HG03469 (cell line): Measurements from ENCODE around the gene TUBGCP5.
"Not testable (repeated sequence)": the region's sequence is repeated elsewhere in the genome, so short reads cannot be mapped to it uniquely, and the experiment has no call there.

Experiments used
- ATAC-seq: cut with Tn5 transposase; IDR thresholded peaks from one replicate; pipeline ENCODE4 v1.9.1; 2021; ENCODE audit warnings: mild to moderate bottlenecking, moderate library complexity, moderate number of reproducible peaks; ENCODE audit not compliant: unreplicated experiment

The TUBGCP5 gene

DNA sequence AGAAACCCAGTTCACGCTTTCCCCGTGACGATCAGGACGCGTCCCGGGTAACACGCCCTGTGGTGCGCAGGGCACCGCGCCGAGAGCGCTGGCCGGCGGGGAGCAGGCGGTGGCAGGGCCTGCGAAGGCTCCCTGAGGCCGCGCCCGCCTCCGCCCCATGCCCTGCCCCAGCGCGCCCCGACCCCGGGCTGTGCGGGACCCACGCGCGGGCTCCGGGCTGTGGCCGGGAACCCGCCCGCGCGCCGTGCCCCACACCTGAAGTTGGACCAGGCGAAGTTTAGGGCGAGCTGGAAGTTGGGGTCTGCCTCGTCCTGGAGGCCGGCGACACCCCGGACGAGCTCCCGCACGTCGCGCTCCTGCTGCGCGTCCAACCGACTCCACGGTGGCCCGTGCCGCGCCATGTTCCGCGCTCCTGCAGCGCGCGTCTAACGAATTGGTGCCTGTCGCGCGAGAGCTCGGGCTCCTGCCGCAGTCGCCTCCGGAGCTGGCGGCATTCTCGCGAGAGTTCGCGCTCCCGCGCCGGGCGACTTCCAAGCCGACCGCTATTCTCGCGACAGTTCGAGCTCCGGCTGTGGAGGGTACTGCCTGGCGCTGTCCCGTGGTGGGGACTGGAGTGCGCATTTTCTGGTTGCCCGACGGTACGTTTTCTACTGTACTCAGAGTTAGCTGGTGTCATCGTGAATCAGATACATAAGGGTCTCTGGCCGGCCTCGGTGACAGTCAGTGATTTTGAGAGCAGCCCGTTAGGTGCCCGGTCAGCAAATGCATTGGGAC lies at the start of gene TUBGCP5:
Gene TUBGCP5, minus strand, starts transcription at position 427 of the 774 bp plus-strand sequence. Its CDS starts 26 bp downstream, at position 401.
- ATAC-seq = peak; percentile 88

GRCh38 chr15:23083115-23083514 lies 43.7 kb upstream of the TUBGCP5 start:
- no peak for ATAC-seq

GRCh38 chr15:23081996-23082737 lies 42.8 kb upstream of the TUBGCP5 start:
- ATAC-seq = not testable (repeated sequence)

DNA sequence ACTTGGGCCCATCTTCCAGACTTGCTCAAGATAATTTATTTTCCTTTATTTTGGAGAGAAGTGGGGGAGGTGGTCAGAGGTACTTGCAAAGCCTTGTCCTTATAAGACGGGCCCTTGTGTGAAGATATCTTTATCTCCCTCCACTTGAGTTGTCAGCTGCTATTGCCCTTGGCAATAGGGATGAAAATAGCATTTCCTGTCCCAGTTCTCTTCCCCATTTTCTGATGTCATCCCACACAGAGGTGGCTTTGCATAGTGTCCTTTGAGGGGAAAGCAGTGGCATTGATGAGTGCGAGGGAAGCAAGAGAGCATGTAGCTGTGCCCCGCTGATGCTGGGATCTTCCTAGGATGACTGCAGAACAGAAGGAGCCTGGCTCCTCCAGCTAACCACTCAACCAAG lies 41.9 kb upstream of the TUBGCP5 start:
- no peak for ATAC-seq

GRCh38 chr15:23079766-23080165 lies 40.4 kb upstream of the TUBGCP5 start:
- ATAC-seq = no peak

DNA sequence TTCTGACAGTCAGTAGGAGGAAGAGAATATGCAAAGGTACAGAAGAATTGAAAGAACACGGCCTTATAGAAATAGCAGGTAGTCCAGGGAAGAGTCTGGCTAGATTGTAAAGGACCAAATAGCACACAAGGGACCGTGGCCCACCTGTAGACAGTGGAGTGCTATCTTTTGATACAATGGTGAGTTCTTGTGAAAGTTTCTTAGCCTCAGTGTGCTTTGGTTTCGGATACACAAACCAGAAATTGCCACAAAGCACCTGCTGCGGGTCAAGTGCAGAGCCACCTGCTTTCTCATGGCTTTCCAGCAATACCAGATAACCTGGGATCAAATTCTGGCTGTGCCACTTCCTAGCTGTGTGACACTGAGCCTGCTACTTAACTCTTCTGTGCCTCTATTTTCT lies 36.6 kb upstream of the TUBGCP5 start:
- no peak for ATAC-seq

DNA sequence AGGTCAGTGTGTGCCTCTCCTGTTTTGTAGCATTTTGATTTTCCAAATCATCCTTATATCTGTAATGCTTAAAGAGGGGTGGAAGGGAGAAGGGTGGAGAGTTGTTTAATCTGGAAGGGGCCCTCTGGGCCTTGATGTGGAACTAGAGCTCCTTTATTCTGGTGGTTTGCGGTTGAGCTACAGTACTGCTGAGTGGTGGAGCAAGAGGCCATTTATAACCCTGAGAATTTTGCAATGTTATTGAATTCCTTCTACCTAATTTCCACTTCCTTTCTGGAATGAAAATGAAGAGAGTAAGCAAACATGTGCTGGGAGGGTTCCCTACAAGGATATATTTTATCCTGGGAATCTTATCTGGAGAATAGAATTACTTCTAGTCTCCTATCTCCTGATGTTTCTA lies 35.3 kb upstream of the TUBGCP5 start:
- ATAC-seq = no peak

DNA sequence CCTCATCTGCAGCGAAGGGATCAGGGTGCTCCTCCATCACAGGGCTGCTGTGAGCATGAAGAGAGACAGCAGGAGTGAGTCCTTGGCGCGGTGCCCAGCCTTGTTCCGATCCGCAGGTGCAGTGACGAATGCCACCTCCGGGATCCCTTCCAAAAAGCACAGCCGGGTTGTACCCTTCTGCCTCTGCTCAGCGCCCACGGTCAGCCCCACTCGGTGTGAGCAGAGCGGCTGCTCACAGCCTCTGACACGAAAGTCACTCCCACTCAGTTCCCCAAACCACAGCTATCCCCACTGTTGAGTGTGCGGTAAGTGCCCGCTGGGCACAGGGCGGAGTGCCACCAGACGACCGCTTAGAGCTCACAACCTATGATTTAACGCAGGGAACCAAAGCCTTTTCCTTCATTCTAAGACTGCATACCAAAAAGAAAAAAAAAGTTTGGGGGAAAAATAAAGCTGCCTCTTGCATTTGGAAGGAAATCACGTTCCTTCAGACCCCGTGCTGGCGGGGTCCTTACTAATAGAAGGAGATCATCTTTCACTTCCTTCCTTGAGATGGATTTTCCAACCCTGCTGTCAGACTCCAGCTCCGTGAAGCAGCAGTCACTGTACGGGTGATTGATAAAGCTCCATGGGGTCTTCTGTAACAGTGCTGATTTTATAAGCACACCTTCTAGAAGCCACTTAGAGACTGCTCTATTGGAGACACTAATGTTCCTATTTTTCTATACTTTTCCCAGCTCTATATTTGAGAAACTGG lies 34.7 kb upstream of the TUBGCP5 start:
- no peak for ATAC-seq

DNA sequence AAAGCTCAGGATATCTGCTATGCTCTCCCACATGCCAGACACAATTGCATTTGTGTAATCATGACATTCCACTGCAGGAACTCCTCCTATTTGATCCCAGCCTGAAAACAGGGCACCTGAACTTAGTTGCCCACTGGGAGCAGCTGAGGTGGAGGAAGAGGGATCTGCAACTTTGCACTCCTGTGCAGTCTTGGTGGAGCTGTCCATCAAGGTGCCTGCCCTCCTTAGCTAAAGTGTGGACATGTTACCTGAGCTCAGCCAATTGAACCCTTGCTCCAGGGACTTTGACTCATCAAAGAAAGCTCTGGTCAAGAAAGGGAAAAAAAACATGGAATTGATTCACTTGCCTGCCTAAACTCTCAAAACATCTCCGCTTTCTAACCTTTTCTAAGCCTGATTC lies 33.3 kb upstream of the TUBGCP5 start:
- ATAC-seq = no peak

DNA sequence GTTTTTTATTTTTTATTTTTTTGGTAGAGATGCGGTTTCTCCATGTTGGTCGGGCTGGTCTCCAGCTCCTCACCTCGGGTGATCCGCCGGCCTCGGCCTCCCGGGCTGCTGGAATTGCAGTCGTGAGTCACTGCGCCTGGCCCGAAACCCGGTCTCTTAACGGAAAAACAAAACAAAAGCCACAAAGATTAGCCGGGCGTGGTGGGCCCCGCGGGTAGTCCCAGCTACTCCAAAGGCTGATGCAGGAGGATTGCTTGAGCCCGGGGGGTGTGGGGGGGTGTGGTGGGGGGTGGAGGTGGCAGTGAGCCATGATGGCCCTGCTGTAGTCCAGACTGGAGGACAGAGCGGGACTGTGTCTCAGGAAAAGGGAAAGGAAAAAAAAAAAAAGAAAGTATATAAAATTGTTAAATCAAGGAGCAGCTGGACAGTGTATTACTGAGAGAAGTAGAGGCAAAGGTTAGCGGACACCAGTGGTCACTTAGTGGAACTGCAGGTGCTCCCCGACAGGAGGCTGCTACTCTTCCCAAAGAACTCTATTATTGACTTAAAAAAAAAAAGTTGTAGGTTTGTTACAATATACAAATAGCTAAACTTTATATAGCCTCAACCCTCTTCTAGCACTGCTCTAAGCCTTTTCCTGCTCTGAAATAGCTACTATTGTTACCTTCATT lies 30.3 kb upstream of the TUBGCP5 start:
- no peak for ATAC-seq

DNA sequence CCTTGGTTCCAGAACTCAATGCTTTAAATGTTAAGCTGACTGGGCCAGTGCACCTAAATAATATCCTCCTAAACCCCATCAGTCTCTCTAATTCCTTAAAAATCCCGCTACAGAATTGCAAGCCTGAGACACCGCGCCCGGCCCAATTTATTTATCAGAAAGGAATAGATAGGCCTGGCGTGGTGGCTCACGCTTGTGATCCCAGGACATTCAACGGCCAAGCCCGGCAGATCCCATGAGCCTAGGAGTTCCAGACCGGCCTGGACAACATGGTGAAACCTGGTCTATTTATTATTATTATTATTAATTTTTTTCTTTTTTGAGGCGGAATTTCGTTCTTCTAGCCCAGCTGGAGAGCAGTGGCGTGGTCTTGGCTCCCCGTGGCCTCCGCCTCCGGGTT lies 28.0 kb upstream of the TUBGCP5 start:
- ATAC-seq = no peak

- no peak for ATAC-seq
Measured at GRCh38 chr15:23065836-23066235, 26.5 kb upstream of the TUBGCP5 start.

DNA sequence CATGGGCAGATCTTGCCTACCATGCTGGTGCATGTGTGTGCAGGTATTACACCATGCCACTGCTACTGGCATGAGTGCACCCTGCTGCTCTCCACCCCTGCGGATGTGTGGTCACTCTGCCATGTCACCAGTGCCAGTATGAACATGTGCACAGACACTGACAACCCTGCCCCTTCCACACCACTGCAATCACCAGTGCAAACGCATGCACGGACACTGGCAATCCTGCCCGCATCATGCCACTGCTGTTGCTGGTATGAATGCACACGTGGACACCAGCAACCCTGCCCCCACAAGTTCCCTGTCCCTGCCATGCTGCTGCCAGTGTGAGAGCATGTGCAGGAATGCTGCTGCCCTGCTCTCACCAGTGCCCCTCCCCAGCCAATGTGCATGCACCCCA lies 24.8 kb upstream of the TUBGCP5 start:
- ATAC-seq = no peak

DNA sequence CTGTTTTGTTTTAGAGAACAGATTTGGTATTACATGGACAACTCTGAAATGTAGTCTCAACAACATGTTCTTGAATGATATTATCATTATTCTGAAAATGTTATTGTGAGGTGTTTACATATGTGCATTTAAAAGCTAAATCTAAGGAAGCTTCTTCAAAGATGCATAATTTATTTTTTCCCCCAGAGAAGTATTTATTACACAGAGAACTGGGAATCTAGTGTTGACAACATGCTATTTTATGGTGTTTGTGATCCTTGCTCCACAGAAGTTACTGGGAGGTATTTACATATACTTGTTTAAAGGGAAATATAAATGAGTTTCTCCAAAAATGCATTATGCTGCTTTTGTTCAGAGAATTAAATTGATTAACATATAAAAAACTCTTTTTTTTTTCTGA lies 18.3 kb upstream of the TUBGCP5 start:
- ATAC-seq = no peak

- no peak for ATAC-seq
Measured at GRCh38 chr15:23055316-23055715, 15.9 kb upstream of the TUBGCP5 start.

DNA sequence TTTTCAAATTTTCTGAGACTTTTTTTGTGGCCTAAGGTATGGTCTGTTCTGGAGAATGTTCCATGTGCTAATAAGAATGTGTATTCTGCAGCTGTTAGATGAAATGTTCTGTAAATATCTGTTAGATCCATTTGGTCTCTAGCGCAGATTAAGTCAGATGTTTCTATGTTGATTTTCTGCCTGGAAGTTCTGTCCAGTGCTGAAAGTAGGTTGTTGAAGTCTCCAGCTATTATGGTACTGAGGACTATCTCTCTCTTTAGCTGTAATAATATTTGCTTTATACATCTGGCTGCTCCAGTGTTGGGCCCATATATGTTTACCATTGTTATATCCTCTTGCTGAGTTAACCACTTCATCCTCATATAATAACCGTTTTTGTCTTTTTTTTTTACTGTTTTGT lies 13.2 kb upstream of the TUBGCP5 start:
- no peak for ATAC-seq

DNA sequence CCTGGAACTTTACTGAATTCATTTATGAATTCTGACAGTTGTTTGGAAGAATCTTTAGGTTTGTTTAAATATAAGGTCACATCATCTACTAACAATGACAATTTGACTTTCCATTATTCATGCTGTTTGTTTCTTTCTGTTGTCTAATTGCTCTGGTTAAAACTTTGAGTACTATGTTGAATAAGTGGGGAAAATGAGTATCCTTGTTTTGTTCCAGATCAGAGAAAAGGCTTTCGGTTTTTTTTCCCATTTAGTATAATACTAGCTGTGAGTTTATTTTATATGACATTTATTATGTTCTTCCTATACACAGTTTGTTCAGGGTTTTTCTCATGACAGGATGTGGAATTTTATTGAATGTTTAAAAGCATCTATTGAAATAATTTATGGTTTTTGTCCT lies 11.3 kb upstream of the TUBGCP5 start:
- no peak for ATAC-seq

DNA sequence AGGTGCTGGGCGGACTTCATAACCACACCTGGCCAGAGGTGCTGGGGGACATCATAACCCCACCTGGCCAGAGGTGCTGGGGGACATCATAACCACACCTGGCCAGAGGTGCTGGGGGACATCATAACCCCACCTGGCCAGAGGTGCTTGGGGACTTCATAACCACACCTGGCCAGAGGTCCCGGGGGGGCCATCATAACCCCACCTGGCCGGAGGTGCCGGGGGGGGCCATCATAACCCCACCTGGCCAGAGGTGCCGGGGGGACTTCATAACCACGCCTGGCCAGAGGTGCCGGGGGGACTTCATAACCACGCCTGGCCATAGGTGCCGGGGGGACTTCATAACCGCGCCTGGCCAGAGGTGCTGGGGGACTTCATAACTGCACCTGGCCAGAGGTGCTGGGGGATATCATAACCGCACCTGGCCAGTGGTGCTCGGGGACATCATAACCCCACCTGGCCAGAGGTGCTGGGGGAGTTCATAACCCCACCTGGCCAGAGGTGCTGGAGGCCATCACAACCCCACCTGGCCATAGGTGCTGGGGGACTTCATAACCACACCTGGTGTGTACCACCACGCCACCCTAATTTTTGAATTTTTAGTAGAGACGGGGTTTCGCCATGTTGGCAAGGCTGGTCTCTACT lies 10.7 kb upstream of the TUBGCP5 start:
- ATAC-seq = no peak

DNA sequence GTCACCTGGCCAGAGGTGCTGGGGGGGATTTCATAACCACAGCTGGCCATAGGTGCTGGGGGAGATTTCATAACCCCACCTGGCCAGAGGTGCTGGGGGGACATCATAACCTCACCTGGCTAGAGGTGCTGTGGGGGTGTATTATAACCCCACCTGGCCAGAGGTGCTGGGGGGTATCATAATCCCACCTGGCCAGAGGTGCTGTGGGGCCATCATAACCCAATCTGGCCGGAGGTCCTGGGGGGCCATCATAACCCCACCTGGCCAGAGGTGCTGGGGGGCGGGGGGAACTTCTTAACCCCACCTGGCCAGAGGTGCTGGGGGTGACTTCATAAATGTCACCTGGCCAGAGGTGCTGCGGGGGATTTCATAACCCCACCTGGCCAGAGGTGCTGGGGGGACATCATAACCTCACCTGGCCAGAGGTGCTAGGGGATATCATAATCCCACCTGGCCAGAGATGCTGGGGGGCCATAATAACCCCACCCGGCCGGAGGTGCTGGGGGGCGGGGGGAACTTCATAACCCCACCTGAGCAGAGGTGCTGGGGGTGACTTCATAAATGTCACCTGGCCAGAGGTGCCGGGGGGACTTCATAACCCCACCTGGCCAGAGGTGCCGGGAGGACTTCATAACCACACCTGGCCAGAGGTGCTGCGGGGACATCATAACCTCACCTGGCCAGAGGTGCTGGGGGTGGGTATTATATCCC lies 9.4 kb upstream of the TUBGCP5 start:
- not testable (repeated sequence) for ATAC-seq

DNA sequence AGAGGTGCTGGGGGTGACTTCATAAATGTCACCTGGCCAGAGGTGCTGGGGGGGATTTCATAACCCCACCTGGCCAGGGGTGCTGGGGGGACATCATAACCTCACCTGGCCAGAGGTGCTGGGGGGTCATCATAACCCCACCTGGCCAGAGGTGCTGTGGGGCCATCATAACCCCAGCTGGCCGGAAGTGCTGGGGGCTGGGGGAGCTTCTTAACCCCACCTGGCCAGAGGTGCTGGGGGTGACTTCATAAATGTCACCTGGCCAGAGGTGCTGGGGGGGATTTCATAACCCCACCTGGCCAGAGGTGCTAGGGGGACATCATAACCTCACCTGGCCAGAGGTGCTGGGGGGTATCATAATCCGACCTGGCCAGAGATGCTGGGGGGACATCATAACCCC lies 4.6 kb upstream of the TUBGCP5 start:
- not testable (repeated sequence) for ATAC-seq
